ENCODE measurements around the gene GRIP1. TPM values are rescaled to one million over a fixed set of nuclear protein-coding genes. Genes with fewer than 3 reads are reported as not detected.
A peak's percentile ranks its signal among the peaks of the same experiment; 100 is the strongest.

The GRIP1 gene
- total and polyA plus RNA-seq, 2 of the 4 experiments (the other 2 are of a cell fraction): under 0.01 to 0.07 TPM

- peak; percentile 28 for DNase-seq
- Histone ChIP-seq H4K5ac (ENCODE audit: low read depth, low read length) (no peak overlapping the region), H3K4me1 (ENCODE audit: control insufficient read depth, insufficient read depth, low read length) (no peaks in the 10 kb centered on the region), H2BK20ac (ENCODE audit: low read depth, low read length) (no peak overlapping the region), H3K4ac (ENCODE audit: low read depth, low read length) (no peak overlapping the region), H3K23ac (ENCODE audit: low read depth, low read length) (no peak overlapping the region), H3K14ac (replicated peaks; ENCODE audit: low read depth, low read length) (no peak overlapping the region), H3K36me3 (ENCODE audit: control insufficient read depth, insufficient read depth, low read length) (peaks cover 5% of the 10 kb centered on the region; the same call in 1 of the 2 replicates), H3K27me3 (ENCODE audit: control insufficient read depth, insufficient read depth, low read length) (no peaks in the 10 kb centered on the region), H3K18ac (ENCODE audit: low read depth, low read length) (no peak overlapping the region), H3K9me1 (ENCODE audit: insufficient read depth, low read length) (no peaks in the 10 kb centered on the region), H3K79me1 (ENCODE audit: low read depth in 1 of 2, low read length in 2 of 2) (no peaks in the 10 kb centered on the region), H4K20me1 (ENCODE audit: insufficient read depth, low read length) (no peaks in the 10 kb centered on the region), H2AK5ac (ENCODE audit: low read depth, low read length) (no peak overlapping the region), H3K4me2 (ENCODE audit: low read depth, low read length) (no peak overlapping the region), H3K27ac (ENCODE audit: insufficient read depth, low read length) (no peak overlapping the region), H4K91ac (ENCODE audit: insufficient read depth, low read depth, low read length) (no peak overlapping the region), H2BK5ac (ENCODE audit: low read depth, low read length, poor library complexity, severe bottlenecking) (no peak overlapping the region), H2BK15ac (ENCODE audit: low read depth, low read length) (no peak overlapping the region), H3K56ac (ENCODE audit: extremely low read depth, insufficient read depth, low read length) (no peak overlapping the region), H3K9ac (ENCODE audit: low read depth, low read length) (no peak overlapping the region), H3K4me3 (ENCODE audit: insufficient read depth, low read depth, low read length) (no peak overlapping the region), H4K8ac (ENCODE audit: low read depth in 2 of 2, low read length in 2 of 2) (no peak overlapping the region), H2AK9ac (replicated peaks; ENCODE audit: low read depth, low read length, poor library complexity) (no peak overlapping the region), H3K9me3 (ENCODE audit: control insufficient read depth, insufficient read depth, low read length) (no peaks in the 10 kb centered on the region), H2AFZ (replicated peaks; ENCODE audit: low read length, poor library complexity) (no peak overlapping the region), H2BK120ac (ENCODE audit: low read depth, low read length) (no peak overlapping the region)
- in situ Hi-C loops (cut with MboI; ENCODE audit: low sequenced_read_pairs) (no loop called here), dilution Hi-C loops (cut with HindIII; ENCODE audit: low sequenced_read_pairs, unreplicated experiment) (no loop called here), intact Hi-C loops (cut with micrococcal nuclease) (no loop called here)
- ChIA-PET CTCF (interaction anchor here (0.6 kb wide), 1 partner anchor 8 kb away, joined by 3 read pairs; no protein-coding TSS in a partner anchor), POLR2A (ENCODE audit: unreplicated experiment) (no interaction called here)
- TF ChIP-seq RCOR1 (IDR thresholded peaks at IDR 0.05; ENCODE audit: insufficient replicate concordance, low read length) (no peak), MAFK (IDR thresholded peaks at IDR 0.05; ENCODE audit: low read depth, low read length) (no peak), BHLHE40 (IDR thresholded peaks at IDR 0.05; ENCODE audit: low read depth, low read length) (no peak), RAD21 (IDR thresholded peaks at IDR 0.05; ENCODE audit: low read length) (no peak), CHD1 (IDR thresholded peaks at IDR 0.05; ENCODE audit: low read depth, low read length) (no peak), MXI1 (IDR thresholded peaks at IDR 0.05; ENCODE audit: borderline replicate concordance, low read depth, low read length) (no peak), POLR2A (IDR thresholded peaks at IDR 0.05; ENCODE audit: low read depth, low read length) (no peak), SMC3 (IDR thresholded peaks at IDR 0.05; ENCODE audit: low read depth, low read length) (no peak), FOS (IDR thresholded peaks at IDR 0.05; ENCODE audit: low read depth, low read length) (no peak)
- TF ChIP-seq, protein P1, sequence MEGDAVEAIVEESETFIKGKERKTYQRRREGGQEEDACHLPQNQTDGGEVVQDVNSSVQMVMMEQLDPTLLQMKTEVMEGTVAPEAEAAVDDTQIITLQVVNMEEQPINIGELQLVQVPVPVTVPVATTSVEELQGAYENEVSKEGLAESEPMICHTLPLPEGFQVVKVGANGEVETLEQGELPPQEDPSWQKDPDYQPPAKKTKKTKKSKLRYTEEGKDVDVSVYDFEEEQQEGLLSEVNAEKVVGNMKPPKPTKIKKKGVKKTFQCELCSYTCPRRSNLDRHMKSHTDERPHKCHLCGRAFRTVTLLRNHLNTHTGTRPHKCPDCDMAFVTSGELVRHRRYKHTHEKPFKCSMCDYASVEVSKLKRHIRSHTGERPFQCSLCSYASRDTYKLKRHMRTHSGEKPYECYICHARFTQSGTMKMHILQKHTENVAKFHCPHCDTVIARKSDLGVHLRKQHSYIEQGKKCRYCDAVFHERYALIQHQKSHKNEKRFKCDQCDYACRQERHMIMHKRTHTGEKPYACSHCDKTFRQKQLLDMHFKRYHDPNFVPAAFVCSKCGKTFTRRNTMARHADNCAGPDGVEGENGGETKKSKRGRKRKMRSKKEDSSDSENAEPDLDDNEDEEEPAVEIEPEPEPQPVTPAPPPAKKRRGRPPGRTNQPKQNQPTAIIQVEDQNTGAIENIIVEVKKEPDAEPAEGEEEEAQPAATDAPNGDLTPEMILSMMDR (conservative IDR thresholded peaks at IDR 0.05; ENCODE audit: low read depth, low read length): no peak
- TF ChIP-seq, protein P2, sequence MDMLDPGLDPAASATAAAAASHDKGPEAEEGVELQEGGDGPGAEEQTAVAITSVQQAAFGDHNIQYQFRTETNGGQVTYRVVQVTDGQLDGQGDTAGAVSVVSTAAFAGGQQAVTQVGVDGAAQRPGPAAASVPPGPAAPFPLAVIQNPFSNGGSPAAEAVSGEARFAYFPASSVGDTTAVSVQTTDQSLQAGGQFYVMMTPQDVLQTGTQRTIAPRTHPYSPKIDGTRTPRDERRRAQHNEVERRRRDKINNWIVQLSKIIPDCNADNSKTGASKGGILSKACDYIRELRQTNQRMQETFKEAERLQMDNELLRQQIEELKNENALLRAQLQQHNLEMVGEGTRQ (IDR thresholded peaks at IDR 0.05; ENCODE audit: low read depth, low read length): no peak
- WGBS, 2 experiments (ENCODE audit: extremely low coverage in 2 of 2, insufficient read length in 1 of 2): no CpG with 5 or more reads among the region's 5 CpGs
- ATAC-seq (ENCODE audit: low read depth): no peak
- BruUV-seq (replicated peaks): no TSS peak
Observed at GRCh38 chr12:66329941-66330340, 348.9 kb downstream of the GRIP1 start.
